ENCODE results near the gene NTMT1. TPM values are rescaled to one million over a fixed set of nuclear protein-coding genes. Genes with fewer than 3 reads are reported as not detected.

NTMT1 gene
- total and polyA plus RNA-seq, 9 of the 15 experiments (the other 6 are each of a cell fraction or from before 2014, with no cell fraction given): 42.1 to 116 (median 74.7) TPM

- 0 out of 2 replicates have a peak, but pooled peaks have one; percentile 12 for TF ChIP-seq REST (IDR thresholded peaks at IDR 0.05; ENCODE audit: borderline replicate concordance)
- peak; percentile 33; the same call in 1 of the 2 replicates for TF ChIP-seq REST (CRISPR knock-in tag; IDR thresholded peaks at IDR 0.05; ENCODE audit: low read depth)
- TF ChIP-seq NELFE (IDR thresholded peaks at IDR 0.05; ENCODE audit: insufficient read depth, insufficient read length): no peak
- TF ChIP-seq SMAD4 (CRISPR knock-in tag; conservative IDR thresholded peaks at IDR 0.05): peak; percentile 96
- TF ChIP-seq PHTF2 (CRISPR knock-in tag; IDR thresholded peaks at IDR 0.05): no peak
- TF ChIP-seq SIN3B (IDR thresholded peaks at IDR 0.05; ENCODE audit: low read depth): no peak
- no peak for TF ChIP-seq ZNF347 (CRISPR knock-in tag; IDR thresholded peaks at IDR 0.05; ENCODE audit: low read depth)
- TF ChIP-seq EP400 (IDR thresholded peaks at IDR 0.05): peak; percentile 52
- peak; percentile 81 for TF ChIP-seq NCOA1 (IDR thresholded peaks at IDR 0.05; ENCODE audit: low read depth)
- TF ChIP-seq KDM4B (IDR thresholded peaks at IDR 0.05; ENCODE audit: borderline replicate concordance in 2 of 2, low read depth in 1 of 2): no peak
- peak; percentile 45 to 80; a peak in 2 of 4 replicates for TF ChIP-seq MAZ (CRISPR knock-in tag; conservative IDR thresholded peaks at IDR 0.05 in 1 of 2, IDR thresholded peaks at IDR 0.05 in 1 of 2)
- no peak for TF ChIP-seq ZFP36 (IDR thresholded peaks at IDR 0.05; ENCODE audit: low read depth, low read length, partially characterized antibody)
- TF ChIP-seq KLF16 (IDR thresholded peaks at IDR 0.05): peak; percentile 76
- TF ChIP-seq KDM1A (IDR thresholded peaks at IDR 0.05): peak; percentile 100
- no peak for TF ChIP-seq STAG1 (CRISPR knock-in tag; IDR thresholded peaks at IDR 0.05; ENCODE audit: borderline replicate concordance)
- TF ChIP-seq SMARCA4 (IDR thresholded peaks at IDR 0.05): peak; percentile 94
- peak in 1 of 3 experiments; percentile 54; a peak in 2 of 6 replicates for TF ChIP-seq ZBTB11 (CRISPR knock-in tag; IDR thresholded peaks at IDR 0.05)
- no peak for TF ChIP-seq POLR2AphosphoS2 (IDR thresholded peaks at IDR 0.05; ENCODE audit: low read length)
These were observed 29.9 kb upstream of the NTMT1 start (continued) for GRCh38 chr9:129595903-129596540.

Measured in K562 (cell line).